Caco-2 (cell line): ENCODE results near the gene CCDC73. TPM values are rescaled to one million over a fixed set of nuclear protein-coding genes. Genes with fewer than 3 reads are reported as not detected.

Experiments used
- BruUV-seq: library from RNA; stranded (reverse); fragments of 400-500 nt; replicated peaks from 2 replicates; lab custom pipeline; 2021; lab: Mats Ljungman, UMichigan
- CTCF ChIA-PET: fragments of 300-600 bp; sonication (Branson Sonifier 250); formaldehyde crosslinking; loops from one replicate; lab custom pipeline; 2022; ENCODE audit warnings: antibody characterized with exemption; lab: Charles Lee
- POLR2A ChIA-PET: fragments of 300-600 bp; sonication (Branson Sonifier 250); formaldehyde crosslinking; loops from one replicate; lab custom pipeline; 2022; ENCODE audit warnings: antibody characterized with exemption; lab: Charles Lee
- DNase-seq, 2 experiments: peaks; one replicate each; pipeline versions ENCODE4 v3.0.0 to v3.0.0-alpha.2; 2020 to 2022
- H3K27me3 ChIP-seq: replicated peaks from 2 replicates; pipeline ENCODE4 v1.6.0; 2011; ENCODE audit warnings: low read length; ENCODE audit not compliant: control insufficient read depth, insufficient read depth
- H3K36me3 ChIP-seq: 2 replicates; pipeline ENCODE4 v1.5.1; 2011; ENCODE audit warnings: low read length; ENCODE audit not compliant: control insufficient read depth, insufficient read depth
- H3K4me1 ChIP-seq: fragments of 250-450 bp; sonication (Bioruptor Pico); 2 replicates; pipeline ENCODE4 v1.5.1; 2020; ENCODE audit warnings: mild to moderate bottlenecking
- H3K4me3 ChIP-seq: 2 replicates; pipeline ENCODE4 v1.5.1; 2011; ENCODE audit warnings: low read depth, mild to moderate bottlenecking, control low read depth, low read length
- H3K9me3 ChIP-seq: fragments of 250-450 bp; sonication (Bioruptor Pico); 2 replicates; pipeline ENCODE4 v1.5.1; 2020; ENCODE audit warnings: mild to moderate bottlenecking, moderate library complexity
- H3K27ac Mint-ChIP-seq: one replicate; pipeline ENCODE4 v1.8.0; 2022; ENCODE audit warnings: mixed read lengths; ENCODE audit not compliant: unreplicated experiment
- H3K27me3 Mint-ChIP-seq: one replicate; pipeline ENCODE4 v1.8.0; 2022; ENCODE audit warnings: mixed read lengths; ENCODE audit not compliant: insufficient read depth, unreplicated experiment
- H3K36me3 Mint-ChIP-seq: one replicate; pipeline ENCODE4 v1.8.0; 2022; ENCODE audit warnings: mild to moderate bottlenecking, mixed read lengths; ENCODE audit not compliant: insufficient read depth, unreplicated experiment
- H3K4me1 Mint-ChIP-seq: one replicate; pipeline ENCODE4 v1.8.0; 2022; ENCODE audit warnings: low read depth, mixed read lengths; ENCODE audit not compliant: unreplicated experiment
- H3K4me3 Mint-ChIP-seq: one replicate; pipeline ENCODE4 v1.8.0; 2022; ENCODE audit warnings: mild to moderate bottlenecking, moderate library complexity, mixed read lengths; ENCODE audit not compliant: unreplicated experiment
- H3K9me3 Mint-ChIP-seq: one replicate; pipeline ENCODE4 v1.8.0; 2022; ENCODE audit warnings: mixed read lengths; ENCODE audit not compliant: unreplicated experiment
- intact Hi-C: fragments of 100-400 bp; cut with micrococcal nuclease; formaldehyde crosslinking; loops from one replicate; pipeline ENCODE4 v1.10.0; 2022; ENCODE audit not compliant: unreplicated experiment
- total RNA-seq: library from RNA; stranded (reverse); gene quantifications from 2 replicates; pipeline ENCODE4 v1.2.3, GENCODE V29; 2022
- TF ChIP-seq, protein P1 (sequence below), 2 experiments: fragments of 200-600 bp in 1 of 2; IDR thresholded peaks; 1 replicate in 1 of 2; 2 replicates in 1 of 2; pipeline versions ENCODE4 v1.5.1 to v1.8.0; 2011 to 2022; ENCODE audit warnings: antibody characterized with exemption in 1 of 2, control low read depth in 1 of 2, inconsistent platforms in 1 of 2, low read depth in 1 of 2, low read length in 1 of 2, mild to moderate bottlenecking in 1 of 2, moderate library complexity in 1 of 2; ENCODE audit not compliant: insufficient read depth in 1 of 2, severe bottlenecking in 1 of 2, unreplicated experiment in 1 of 2

The CCDC73 gene
- total RNA-seq, 1 experiment from 2014 or later: not detected

DNA sequence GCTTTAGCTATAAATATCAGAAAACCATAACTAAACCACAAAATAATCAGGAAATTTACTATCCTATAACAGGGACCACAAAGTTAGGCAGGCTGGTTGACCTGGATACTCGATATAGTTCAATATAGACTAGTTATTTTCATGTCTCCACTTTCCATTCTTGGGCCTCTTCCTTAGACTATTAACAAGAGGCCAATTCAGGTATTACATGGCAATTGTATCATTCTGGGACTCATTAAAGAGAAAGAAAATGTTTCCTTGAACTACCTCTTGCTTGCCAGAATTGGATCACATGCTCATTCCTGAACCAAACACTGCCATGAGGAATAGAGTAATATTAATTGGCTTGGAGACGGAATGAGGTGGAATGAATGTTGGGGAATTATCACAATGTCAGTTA is 134.8 kb downstream of the CCDC73 start:
- H3K4me1 Mint-ChIP-seq: no peaks in the 10 kb centered on the region
- H3K4me1 ChIP-seq: no peaks in the 10 kb centered on the region; the same call in 1 of the 2 replicates
- peaks cover 5% of the 10 kb centered on the region for H3K9me3 Mint-ChIP-seq
- TF ChIP-seq, protein P1, sequence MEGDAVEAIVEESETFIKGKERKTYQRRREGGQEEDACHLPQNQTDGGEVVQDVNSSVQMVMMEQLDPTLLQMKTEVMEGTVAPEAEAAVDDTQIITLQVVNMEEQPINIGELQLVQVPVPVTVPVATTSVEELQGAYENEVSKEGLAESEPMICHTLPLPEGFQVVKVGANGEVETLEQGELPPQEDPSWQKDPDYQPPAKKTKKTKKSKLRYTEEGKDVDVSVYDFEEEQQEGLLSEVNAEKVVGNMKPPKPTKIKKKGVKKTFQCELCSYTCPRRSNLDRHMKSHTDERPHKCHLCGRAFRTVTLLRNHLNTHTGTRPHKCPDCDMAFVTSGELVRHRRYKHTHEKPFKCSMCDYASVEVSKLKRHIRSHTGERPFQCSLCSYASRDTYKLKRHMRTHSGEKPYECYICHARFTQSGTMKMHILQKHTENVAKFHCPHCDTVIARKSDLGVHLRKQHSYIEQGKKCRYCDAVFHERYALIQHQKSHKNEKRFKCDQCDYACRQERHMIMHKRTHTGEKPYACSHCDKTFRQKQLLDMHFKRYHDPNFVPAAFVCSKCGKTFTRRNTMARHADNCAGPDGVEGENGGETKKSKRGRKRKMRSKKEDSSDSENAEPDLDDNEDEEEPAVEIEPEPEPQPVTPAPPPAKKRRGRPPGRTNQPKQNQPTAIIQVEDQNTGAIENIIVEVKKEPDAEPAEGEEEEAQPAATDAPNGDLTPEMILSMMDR (IDR thresholded peaks at IDR 0.05; ENCODE audit: insufficient read depth in 1 of 2, low read depth in 1 of 2, low read length in 1 of 2, severe bottlenecking in 1 of 2, unreplicated experiment in 1 of 2): no peak
- no TSS peak for BruUV-seq
- no peaks in the 10 kb centered on the region for H3K36me3 ChIP-seq
- peaks cover 7% of the 10 kb centered on the region for H3K27me3 Mint-ChIP-seq
- ChIA-PET POLR2A (no interaction called here), CTCF (no interaction called here)
- H3K4me3 Mint-ChIP-seq: no peak overlapping the region
- H3K9me3 ChIP-seq: no peaks in the 10 kb centered on the region; the same call in 1 of the 2 replicates
- no peaks in the 10 kb centered on the region for H3K27me3 ChIP-seq
- intact Hi-C loops: no loop called here
- no peak overlapping the region for H3K27ac Mint-ChIP-seq
- H3K36me3 Mint-ChIP-seq: no peaks in the 10 kb centered on the region
- DNase-seq: no peak
- H3K4me3 ChIP-seq: no peak overlapping the region

DNA sequence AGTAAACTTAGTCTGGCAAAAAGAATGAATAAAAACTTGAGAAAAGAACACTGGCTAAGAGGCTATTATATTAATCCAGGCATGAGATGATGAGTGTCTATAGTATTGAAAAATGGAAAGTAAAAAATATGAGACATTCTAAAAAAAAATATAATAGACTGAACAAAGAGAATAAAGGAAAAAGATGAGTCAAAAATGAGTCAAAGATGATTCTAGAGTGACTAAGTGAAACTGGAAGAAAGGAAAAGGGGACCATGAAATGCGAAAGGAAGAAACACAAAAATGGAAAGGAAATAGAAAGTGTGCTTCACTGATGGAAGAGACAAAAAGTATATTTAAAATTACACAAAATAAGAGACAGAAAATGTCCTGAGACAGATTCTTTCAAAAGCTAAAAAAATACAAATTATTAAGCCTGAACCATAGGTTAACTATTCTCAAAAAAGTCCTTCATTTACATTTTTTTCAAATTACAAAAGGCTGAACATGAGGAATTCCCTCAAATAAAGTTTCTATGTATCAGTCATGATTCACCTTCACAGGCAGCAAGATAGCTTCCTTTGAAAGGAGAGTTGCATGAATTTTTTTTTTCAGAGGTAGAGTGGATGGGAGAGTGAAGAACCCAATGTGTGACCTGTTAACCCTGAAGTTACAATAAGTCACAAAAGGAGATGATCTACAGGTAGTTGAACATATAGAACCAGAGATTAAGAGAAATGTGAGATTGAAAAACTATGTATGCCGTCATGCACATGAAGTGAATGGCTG is 135.6 kb downstream of the CCDC73 start:
- Mint-ChIP-seq H3K27me3 (peaks cover 3% of the 10 kb centered on the region), H3K9me3 (no peaks in the 10 kb centered on the region), H3K4me3 (no peak overlapping the region), H3K27ac (no peak overlapping the region), H3K4me1 (no peaks in the 10 kb centered on the region), H3K36me3 (no peaks in the 10 kb centered on the region)
- H3K27me3 ChIP-seq: no peaks in the 10 kb centered on the region
- POLR2A ChIA-PET: no interaction called here
- H3K9me3 ChIP-seq: no peaks in the 10 kb centered on the region; the same call in 1 of the 2 replicates
- DNase-seq: no peak
- intact Hi-C loops: no loop called here
- no peaks in the 10 kb centered on the region for H3K36me3 ChIP-seq
- TF ChIP-seq, protein P1 (IDR thresholded peaks at IDR 0.05; ENCODE audit: insufficient read depth in 1 of 2, low read depth in 1 of 2, low read length in 1 of 2, severe bottlenecking in 1 of 2, unreplicated experiment in 1 of 2): no peak
- no peaks in the 10 kb centered on the region; the same call in 1 of the 2 replicates for H3K4me1 ChIP-seq
- H3K4me3 ChIP-seq: no peak overlapping the region
- BruUV-seq: no TSS peak
- CTCF ChIA-PET: no interaction called here

DNA sequence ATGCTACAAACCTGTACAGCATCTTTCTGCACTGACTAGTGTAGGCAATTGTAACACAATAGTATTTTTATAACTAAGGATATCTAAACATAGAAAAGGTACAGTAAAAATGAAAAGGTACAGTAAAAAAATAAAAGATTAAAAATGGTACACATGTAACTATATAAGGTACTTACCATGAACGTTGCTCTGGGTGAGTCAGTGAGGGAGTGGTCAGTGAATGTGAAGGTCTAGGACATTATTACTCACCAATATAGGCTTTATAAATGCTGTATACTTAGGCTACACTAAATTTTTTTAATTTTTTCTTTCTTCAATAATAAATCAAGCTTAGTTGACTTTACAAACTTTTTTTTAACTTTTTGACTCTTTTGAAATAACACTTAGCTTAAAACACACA is 150.9 kb downstream of the CCDC73 start:
- Histone ChIP-seq H3K36me3 (no peaks in the 10 kb centered on the region), H3K4me3 (no peak overlapping the region), H3K4me1 (no peaks in the 10 kb centered on the region), H3K9me3 (no peaks in the 10 kb centered on the region; the same call in 1 of the 2 replicates), H3K27me3 (no peaks in the 10 kb centered on the region)
- TF ChIP-seq, protein P1 (IDR thresholded peaks at IDR 0.05; ENCODE audit: insufficient read depth in 1 of 2, low read depth in 1 of 2, low read length in 1 of 2, severe bottlenecking in 1 of 2, unreplicated experiment in 1 of 2): no peak
- no peak overlapping the region for H3K4me3 Mint-ChIP-seq
- H3K27me3 Mint-ChIP-seq: peaks cover 5% of the 10 kb centered on the region
- no TSS peak for BruUV-seq
- H3K36me3 Mint-ChIP-seq: no peaks in the 10 kb centered on the region
- POLR2A ChIA-PET: no interaction called here
- DNase-seq: no peak
- no peaks in the 10 kb centered on the region for H3K4me1 Mint-ChIP-seq
- no peak overlapping the region for H3K27ac Mint-ChIP-seq
- intact Hi-C loops: no loop called here
- CTCF ChIA-PET: interaction anchor here (0.6 kb wide), 1 partner anchor 167 kb away, joined by 3 read pairs; no protein-coding TSS in a partner anchor
- H3K9me3 Mint-ChIP-seq: no peaks in the 10 kb centered on the region
